Activated CD4-positive, CD25-positive, alpha-beta regulatory T cell treated with anti-CD3 and anti-CD28 coated beads, Interleukin-2, amount 50 U/mL, for 16 hours (primary cell): ENCODE data around the gene ESPL1.

Source experiments
- DNase-seq: peaks from one replicate; pipeline ENCODE4 v3.0.0-alpha.2; 2020; ENCODE audit warnings: low read depth, low spot score

ESPL1 gene

DNA sequence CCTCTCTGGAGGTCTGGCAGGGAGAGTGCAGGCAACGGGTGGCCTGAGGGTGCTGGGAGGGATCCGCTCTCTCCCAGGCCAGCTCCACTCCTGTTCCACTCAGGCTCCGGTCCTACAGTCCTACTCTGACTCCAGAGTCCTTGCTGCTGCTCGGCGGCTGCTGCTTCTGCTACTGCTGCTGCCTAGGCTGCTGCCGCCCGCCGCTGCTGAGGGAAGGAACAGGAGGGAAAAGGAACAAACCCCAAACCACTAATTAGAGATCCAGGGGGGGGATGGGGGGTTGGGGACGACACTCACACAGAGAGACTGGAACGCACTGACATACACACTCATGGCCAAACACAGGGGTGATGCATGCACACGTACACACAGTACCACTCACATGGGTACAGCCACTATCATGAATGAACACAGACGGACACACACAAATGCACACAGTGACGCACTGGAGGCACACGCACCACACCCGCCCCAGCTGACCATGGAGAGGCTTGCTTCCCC, 68.1 kb downstream of the ESPL1 start, which contains the start of gene SP7:
Gene SP7, minus strand, starts transcription at position 174 of the 501 bp plus-strand sequence. CDS start 708 bp downstream, outside the sequence.
- no peak for DNase-seq

DNA sequence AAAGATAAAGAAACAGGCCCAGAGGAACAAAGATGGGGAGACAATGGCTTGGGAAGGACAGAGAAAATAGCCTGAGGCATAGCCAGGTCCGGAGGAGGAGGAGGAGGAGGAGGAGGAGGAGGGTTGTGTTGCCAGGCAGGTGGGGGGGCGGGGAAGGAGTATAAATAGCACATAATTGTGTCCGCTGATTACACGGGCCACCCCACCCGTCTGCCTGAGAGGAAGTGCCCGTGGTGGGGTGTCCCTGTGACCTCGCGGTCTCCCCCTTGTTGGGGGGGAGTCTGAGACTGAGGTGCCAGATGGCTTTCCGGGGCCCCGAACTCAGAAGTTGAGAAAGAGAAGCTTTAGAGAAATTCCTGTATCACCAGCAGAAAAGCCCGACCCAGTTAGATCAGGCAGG, 69.9 kb downstream of the ESPL1 start:
- DNase-seq = no peak

DNA sequence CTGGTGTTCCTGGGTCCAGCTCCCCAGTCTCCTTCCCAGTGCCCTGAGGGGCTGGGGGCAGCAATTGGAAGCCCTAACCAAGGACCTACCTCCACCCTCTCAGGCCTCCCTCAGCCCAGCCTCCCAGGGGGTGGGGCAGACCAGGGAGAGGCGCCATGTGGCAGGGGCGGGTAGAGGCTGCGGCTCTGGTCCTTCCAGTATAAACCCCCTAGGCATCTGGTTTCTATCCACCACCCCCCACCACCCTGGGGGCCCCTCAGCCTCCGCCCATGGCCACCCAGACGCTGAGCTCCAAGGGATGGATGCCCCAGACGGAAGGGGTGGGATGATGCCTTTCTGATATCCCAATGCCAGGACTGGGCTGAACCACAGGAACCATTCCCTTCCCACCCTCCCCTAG, 70.8 kb downstream of the ESPL1 start:
- DNase-seq = no peak

DNA sequence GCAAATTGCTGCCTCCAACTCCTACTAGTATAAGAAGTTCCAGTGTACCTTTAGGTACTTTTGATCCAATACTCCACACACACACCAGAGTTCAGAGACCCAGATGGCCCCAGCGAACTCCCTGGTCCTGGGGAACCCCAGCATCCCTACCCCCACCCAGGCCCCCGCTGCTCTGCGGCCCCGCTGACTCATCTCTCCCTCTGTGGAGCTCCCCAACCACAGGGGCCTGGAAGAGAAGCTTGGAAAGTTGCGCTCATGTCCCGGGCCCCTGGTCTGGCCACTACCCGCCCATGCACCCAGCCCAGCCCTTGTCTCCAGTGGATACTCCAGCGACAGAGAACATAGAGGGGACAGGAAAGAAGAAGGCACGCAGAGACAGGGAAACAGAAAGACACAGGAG, 72.3 kb downstream of the ESPL1 start:
- DNase-seq = no peak
